Skeletal muscle cell (primary cell): ENCODE measurements around the gene ARNT2.
"Not testable (repeated sequence)": the region's sequence is repeated elsewhere in the genome, so short reads cannot be mapped to it uniquely, and the experiment has no call there.

Source experiments
- DNase-seq: peaks from one replicate; pipeline ENCODE4 v3.0.0-alpha.2; 2010; ENCODE audit warnings: low read depth
- H3K4me3 ChIP-seq: 2 replicates; pipeline ENCODE4 v1.5.1; 2011; ENCODE audit warnings: low read depth, mild to moderate bottlenecking, control low read depth, low read length, moderate library complexity

The ARNT2 gene

DNA sequence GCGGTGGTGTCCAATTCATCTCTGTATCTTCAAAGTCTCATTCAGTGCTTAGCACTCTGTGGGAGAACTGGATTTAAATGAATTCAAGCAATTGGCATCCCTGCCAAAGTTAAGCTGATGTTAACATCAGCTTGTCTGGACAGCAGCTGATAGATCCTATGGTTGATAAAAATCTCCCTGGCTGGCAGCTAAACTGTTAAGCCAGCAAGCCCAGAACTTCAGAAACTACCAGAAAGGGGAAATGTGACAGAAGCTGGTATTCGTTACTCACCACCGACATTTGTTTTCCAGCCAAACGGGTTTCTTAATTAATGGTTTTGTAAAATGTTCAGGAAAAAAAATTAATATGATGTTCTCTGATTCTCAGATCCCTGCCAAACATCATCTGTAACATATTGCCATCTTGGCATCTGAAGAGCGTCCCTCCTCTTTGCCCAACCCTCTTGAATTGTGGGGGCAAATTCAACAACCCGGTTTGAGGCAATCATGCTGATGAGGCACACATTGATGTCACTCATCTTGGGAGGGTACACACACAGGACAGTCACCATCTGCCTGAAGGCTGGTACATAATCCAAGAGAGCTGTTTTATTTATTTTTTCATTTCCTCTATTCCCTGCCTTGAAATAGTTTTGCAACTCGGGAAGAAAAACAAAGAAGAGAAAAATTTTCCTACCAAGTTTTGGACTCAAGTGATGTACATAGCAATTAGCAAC lies 214.7 kb downstream of the ARNT2 start:
- no peak for DNase-seq
- H3K4me3 ChIP-seq, result no peak overlapping the region

DNA sequence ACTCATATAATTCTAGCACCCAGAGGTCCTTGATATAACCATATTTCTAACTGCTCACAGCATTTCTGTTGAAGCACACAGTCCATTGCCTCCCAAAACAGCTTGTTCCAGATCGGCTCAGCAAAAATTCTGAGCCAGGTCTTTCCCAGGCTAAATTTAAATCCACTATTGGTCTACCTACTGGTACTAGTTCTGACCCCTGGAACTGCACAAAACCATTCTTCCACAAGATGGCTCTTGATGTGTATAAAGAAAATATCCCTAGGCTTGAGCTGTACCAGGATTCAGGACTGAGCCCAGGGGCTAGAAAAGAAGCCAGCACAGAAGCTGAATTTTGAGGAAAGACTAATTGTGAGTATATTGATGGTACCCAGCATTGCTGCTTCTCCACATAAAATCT lies 215.5 kb downstream of the ARNT2 start:
- no peak for DNase-seq

GRCh38 chr15:80620141-80620540 lies 216.0 kb downstream of the ARNT2 start:
- no peak for DNase-seq
- H3K4me3 ChIP-seq, result no peak overlapping the region

More for the DNA sequence above, 215.5 kb downstream of the ARNT2 start:
- H3K4me3 ChIP-seq, result no peak overlapping the region

GRCh38 chr15:80620931-80621330 lies 216.7 kb downstream of the ARNT2 start:
- H3K4me3 ChIP-seq, result no peak overlapping the region

DNA sequence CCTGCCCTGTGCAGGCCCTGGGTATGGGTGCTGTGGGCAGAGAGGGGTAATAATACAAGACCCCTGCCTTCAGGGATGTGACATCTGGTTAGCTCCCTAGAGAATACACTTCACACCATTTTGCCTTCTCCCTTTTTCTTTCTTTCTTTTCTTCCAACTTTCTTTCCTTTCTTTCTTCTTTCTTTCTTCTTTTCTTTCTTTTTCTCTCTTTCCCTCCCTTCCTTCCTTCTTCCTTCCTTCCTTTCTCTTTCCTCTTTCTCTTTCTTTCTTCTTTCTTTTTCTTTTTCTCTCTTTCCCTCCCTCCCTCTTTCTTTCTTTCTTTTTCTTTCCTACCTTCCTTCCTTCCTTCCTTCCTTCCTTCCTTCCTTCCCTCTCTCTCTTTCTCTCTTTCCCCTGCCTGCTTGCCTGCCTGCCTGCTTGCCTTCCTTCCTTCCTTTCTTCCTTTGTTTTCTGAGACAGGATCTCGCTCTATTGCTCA lies 222.5 kb downstream of the ARNT2 start:
- H3K4me3 ChIP-seq, result no peak overlapping the region
- no peak for DNase-seq

More at GRCh38 chr15:80620931-80621330, 216.7 kb downstream of the ARNT2 start:
- DNase-seq, result no peak

DNA sequence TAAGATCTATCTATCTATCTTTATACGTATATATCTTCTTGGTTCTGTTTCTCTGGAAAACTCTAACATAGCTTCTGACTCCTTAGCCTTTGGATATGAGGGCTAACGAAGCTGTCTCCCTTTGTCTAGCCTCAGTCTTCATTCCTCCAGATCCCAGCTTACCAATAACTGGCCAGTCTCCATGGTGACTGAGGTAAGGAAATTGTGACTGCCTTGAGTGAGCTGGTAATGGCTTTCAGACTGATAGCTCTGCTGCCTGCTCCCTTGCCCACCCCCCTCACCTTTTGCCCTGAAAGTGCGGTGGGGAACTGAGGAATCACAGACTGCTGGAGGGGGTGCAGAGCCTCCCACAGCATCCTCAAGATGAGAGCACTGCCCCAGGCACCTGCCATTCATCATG lies 225.2 kb downstream of the ARNT2 start:
- DNase-seq, result no peak
- no peak overlapping the region for H3K4me3 ChIP-seq

DNA sequence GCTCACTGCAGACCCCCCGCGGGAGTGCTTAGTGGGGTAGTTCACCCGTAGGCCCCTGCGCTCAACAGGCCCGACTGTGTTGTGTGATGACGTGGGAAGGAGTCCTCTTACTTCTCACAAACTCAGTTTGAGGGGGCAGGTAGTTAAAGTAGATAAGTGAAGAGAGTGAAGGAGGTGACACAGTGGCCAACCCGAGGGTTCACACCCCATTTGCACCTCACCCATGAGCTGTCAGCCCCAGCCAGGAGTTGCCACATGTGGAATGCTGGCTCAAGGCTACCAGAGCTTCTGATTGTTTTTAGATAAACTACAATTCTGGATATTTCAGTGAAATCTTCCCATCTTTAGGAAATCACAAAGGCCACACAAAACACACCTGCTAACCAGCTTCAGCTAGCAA lies 226.8 kb downstream of the ARNT2 start:
- no peak for DNase-seq
- H3K4me3 ChIP-seq, result no peak overlapping the region

DNA sequence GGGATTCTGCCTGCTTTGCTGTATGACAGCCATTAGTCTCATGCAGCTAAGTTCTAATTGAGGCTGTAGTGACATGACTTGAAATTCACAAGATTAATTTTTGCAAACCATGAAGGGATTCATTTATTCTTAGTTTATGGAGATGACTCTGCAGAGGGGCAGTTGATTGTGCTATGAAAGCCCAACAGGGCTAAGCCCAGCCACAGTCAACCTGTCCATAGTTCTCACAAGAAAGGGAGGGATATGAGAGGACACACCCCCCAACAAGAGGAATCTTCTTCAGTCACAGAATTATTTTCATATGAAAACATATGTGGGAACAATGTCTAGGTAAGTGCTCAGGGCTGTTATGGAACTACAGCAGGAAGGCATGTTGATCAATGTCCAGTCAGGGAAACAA lies 229.0 kb downstream of the ARNT2 start:
- no peak for DNase-seq
- no peak overlapping the region for H3K4me3 ChIP-seq

GRCh38 chr15:80635953-80636352 lies 231.8 kb downstream of the ARNT2 start:
- H3K4me3 ChIP-seq, result no peak overlapping the region

GRCh38 chr15:80636675-80637074 lies 232.5 kb downstream of the ARNT2 start:
- DNase-seq, result no peak

More at GRCh38 chr15:80635953-80636352, 231.8 kb downstream of the ARNT2 start:
- no peak for DNase-seq

DNA sequence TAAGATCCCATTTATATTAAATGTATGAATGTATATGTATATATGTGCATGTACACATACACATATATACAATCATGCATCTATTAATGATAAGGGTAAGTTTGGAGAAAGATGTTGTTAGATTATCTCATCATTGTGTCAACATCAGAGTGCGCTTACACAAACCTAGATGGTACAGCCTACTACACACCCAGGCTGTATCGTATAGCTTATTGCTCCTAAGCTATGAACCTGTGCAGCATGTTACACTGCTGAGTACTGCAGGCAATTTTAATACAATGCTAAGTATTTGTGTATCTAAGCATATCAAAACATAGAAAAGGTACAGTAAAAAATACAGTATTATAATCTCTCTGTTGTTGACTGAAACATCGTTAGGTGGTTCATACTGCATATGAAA lies 233.6 kb downstream of the ARNT2 start:
- DNase-seq, result no peak
- H3K4me3 ChIP-seq, result no peak overlapping the region

More at GRCh38 chr15:80636675-80637074, 232.5 kb downstream of the ARNT2 start:
- no peak overlapping the region for H3K4me3 ChIP-seq

GRCh38 chr15:80638553-80639167 lies 234.5 kb downstream of the ARNT2 start:
- H3K4me3 ChIP-seq, result no peak overlapping the region
- no peak for DNase-seq

DNA sequence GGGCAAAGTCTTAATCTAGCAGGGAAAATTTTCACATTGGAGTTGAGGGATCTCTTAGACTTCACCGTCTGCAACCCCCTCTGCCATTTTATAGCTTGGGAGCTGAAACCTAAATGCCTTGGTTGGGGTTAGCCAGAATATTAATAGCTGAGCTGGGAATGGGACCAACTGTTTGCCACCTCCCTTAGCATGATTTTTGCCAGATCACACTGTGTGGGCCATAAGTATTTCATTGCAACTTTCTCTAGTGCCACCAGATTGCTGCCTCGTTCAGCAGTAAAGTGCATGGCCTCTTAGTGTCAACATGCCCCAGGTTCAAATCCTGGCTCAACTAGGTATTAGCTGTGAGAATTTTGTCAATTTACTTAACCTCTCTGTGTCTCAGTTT lies 235.0 kb downstream of the ARNT2 start:
- DNase-seq, result no peak
- H3K4me3 ChIP-seq, result no peak overlapping the region

- DNase-seq, result no peak
- no peak overlapping the region for H3K4me3 ChIP-seq
Measured at GRCh38 chr15:80640531-80641121, 236.4 kb downstream of the ARNT2 start.

GRCh38 chr15:80641384-80641783 lies 237.2 kb downstream of the ARNT2 start:
- H3K4me3 ChIP-seq, result no peak overlapping the region
- DNase-seq, result no peak

GRCh38 chr15:80643431-80643951 lies 239.3 kb downstream of the ARNT2 start:
- H3K4me3 ChIP-seq, result no peak overlapping the region
- no peak for DNase-seq

DNA sequence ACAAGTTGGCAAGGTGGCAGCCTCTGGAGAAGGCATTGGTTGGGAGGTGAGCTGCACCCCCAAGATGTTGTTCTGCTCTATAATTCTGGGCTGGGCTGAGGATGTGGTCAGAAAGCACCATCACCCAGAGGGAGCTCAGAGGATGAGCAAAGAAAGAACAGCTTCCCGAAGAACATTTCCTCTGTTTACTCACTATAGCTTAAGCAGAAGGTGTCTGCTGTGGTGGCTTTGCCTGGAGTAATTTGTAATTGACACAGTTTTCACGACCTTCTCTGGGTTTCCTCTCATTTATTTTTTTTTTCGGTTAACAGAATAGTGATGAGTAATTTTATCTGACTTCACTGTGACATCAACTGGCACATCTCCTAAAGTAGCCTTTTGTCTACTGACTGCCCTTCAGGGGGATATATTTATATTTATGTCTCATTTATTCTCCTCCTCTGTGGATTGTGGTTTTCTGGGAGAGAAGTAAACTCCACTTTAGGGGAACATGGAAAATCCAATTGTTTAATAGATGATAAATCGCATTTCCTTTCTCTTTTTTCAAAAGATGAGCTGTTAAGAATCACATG lies 241.4 kb downstream of the ARNT2 start:
- no peak for DNase-seq
- H3K4me3 ChIP-seq, result no peak overlapping the region

- not testable (repeated sequence) for H3K4me3 ChIP-seq, DNase-seq
Measured at GRCh38 chr15:80647424-80647823, 243.2 kb downstream of the ARNT2 start.
